Hepatocyte (in vitro differentiated cells): ENCODE measurements around the gene NHS.

Experiments used
- CTCF ChIP-seq: fragments of 200-600 bp; sonication (generic); IDR thresholded peaks from 2 replicates; pipeline ENCODE4 v1.5.1; 2016; ENCODE audit warnings: antibody characterized with exemption, mild to moderate bottlenecking; ENCODE audit not compliant: poor library complexity
- EZH2 ChIP-seq: fragments of 200-600 bp; sonication (generic); IDR thresholded peaks from 2 replicates; pipeline ENCODE4 v1.6.1; 2016; ENCODE audit warnings: antibody characterized with exemption, mild to moderate bottlenecking, borderline replicate concordance
- EZH2phosphoT487 ChIP-seq: fragments of 200-600 bp; sonication (generic); IDR thresholded peaks from one replicate; pipeline ENCODE4 v1.6.1; 2018; ENCODE audit warnings: antibody characterized with exemption, mild to moderate bottlenecking, low read depth, moderate library complexity; ENCODE audit not compliant: unreplicated experiment, severe bottlenecking

DNA sequence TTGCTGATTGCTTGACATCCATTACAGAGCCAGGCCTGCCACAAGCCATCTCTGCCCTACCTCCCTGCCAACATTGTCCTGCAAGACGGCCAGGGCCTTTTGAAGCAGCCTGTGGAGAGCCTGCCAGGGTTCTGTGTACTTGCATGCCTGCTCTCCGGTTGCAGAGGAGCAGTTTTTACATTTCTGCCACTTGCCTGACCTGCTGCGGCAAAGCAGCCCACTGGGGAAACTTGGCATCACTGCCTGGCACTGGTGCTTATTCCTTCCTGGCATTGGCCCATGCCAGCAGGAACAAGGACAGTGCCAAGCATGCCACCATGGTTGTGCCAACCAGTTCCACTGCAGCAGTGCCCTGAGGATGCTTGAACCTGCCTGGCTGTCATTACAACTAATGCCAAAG is 167.1 kb downstream of the NHS start:
- no peak for TF ChIP-seq CTCF
- no peak for TF ChIP-seq EZH2phosphoT487
- TF ChIP-seq EZH2, result no peak
